ENCODE results near the gene ZC3HAV1L. TPM values are rescaled to one million over a fixed set of nuclear protein-coding genes. Genes with fewer than 3 reads are reported as not detected.
A peak's percentile ranks its signal among the peaks of the same experiment; 100 is the strongest.

Gene ZC3HAV1L
- total and polyA plus RNA-seq, 2 of the 13 experiments (the other 11 are each of a cell fraction or from before 2014, with no cell fraction given): 8.4 to 11.1 TPM

DNA sequence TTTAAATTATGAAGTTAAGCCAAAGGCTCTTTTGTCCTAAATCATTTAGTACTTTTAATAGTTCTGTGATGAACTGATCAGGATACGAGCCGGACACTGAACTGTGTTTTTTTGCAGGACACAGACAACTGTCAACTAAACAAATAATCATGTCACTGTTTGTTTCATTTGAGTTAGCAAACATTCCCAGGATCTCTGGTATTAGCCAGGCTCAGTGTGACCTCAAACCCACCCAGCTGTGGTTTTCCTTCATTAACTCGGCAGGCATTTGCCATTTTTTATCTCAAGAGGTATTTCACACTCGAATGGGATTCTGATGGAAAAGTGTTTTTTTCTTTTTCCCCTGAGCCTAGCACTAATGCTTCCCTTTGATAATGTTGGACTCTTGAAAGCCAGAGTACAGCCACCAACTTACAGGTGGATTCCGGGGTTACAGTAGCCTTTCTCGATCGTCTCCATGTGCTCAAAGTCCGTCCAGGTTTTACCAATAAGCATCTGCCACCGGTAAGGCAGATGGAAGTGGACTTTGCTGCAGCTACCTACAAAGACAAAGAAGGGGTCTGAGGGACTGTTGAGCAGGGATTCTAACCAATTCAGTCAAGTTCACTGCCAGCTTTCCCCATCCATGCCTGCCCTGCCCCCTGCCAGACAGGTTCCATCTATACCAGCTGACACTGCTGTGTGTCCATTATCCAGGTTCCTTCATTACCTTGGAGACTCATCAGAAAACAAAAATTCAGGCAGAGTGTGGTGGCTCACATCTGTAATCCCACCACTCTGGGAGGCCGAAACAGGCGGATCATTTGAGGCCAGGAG lies 40.2 kb upstream of the ZC3HAV1L start:
- H3K36me3 ChIP-seq (replicated peaks in 1 of 2; ENCODE audit: control insufficient read depth in 1 of 2, insufficient read depth in 2 of 2, low read length in 2 of 2): peaks cover 15 to 63% of the 10 kb centered on the region in 2 experiments
- no peaks in the 10 kb centered on the region; the same call in 1 of the 2 replicates for H4K20me1 ChIP-seq (ENCODE audit: insufficient read depth, low read length)
- no peaks in the 10 kb centered on the region for H3K27me3 ChIP-seq (ENCODE audit: control insufficient read depth in 1 of 2, insufficient read depth in 2 of 2, low read length in 2 of 2)
- no peaks in the 10 kb centered on the region for H3K9me3 ChIP-seq (ENCODE audit: low read length)
- H3K9ac ChIP-seq (ENCODE audit: insufficient read depth, low read depth, low read length): no peak overlapping the region
- CTCF ChIA-PET (ENCODE audit: low intra/inter-chr PET ratio, low total read pairs): interaction anchor here (1.8 kb wide), 1 partner anchor 59 kb away, joined by 34 read pairs; no protein-coding TSS in a partner anchor
- 38% methylated on average over 11 of the region's 11 CpGs for WGBS (ENCODE audit: low lambda C conversion rate)
- BruUV-seq (replicated peaks): no TSS peak
- FAIRE-seq (peak; percentile 37), DNase-seq (ENCODE audit: low spot score) (peak; percentile 45), ATAC-seq (peak; percentile 80)
- intact Hi-C loops (cut with micrococcal nuclease; ENCODE audit: unreplicated experiment) (loop anchor here (1.0 to 2.0 kb wide), 3 partner anchors 57 to 190 kb away; a partner anchor contains a TSS), in situ Hi-C loops (cut with HindIII; ENCODE audit: extremely low pct_ligation_motif_present, low pct_unique_long_range_greater_than_20kb) (no loop called here)
- peak overlapping the region; percentile 61 for H3K4me2 ChIP-seq (ENCODE audit: low read depth, low read length)
- no peak overlapping the region for H2AFZ ChIP-seq (ENCODE audit: low read length)
- H3K79me2 ChIP-seq (ENCODE audit: insufficient read depth, low read length): no peaks in the 10 kb centered on the region
- H3K4me3 ChIP-seq (replicated peaks in 1 of 3; ENCODE audit: insufficient read depth in 1 of 3, low read depth in 2 of 3, low read length in 3 of 3): no peak overlapping the region
- H3K27ac ChIP-seq (ENCODE audit: extremely low read length, insufficient read depth, low read length): peak overlapping the region; percentile 65
- POLR2A ChIA-PET: interaction anchor here (1.7 kb wide), 1 partner anchor 156 kb away, joined by 4 read pairs; no protein-coding TSS in a partner anchor
- peaks cover 29% of the 10 kb centered on the region for H3K4me1 ChIP-seq (ENCODE audit: insufficient read depth, low read length)
- TF ChIP-seq NCOR1 (IDR thresholded peaks at IDR 0.05; ENCODE audit: borderline replicate concordance, low read length) (peak; percentile 64; the same call in 1 of the 2 replicates), ARHGAP35 (CRISPR knock-in tag; IDR thresholded peaks at IDR 0.05; ENCODE audit: borderline replicate concordance) (no peak), ZNF205 (CRISPR knock-in tag; IDR thresholded peaks at IDR 0.05) (no peak), PAXIP1 (CRISPR knock-in tag; conservative IDR thresholded peaks at IDR 0.05) (peak; percentile 61), FOXA3 (CRISPR knock-in tag; IDR thresholded peaks at IDR 0.05) (0 out of 2 replicates have a peak, but pooled peaks have one; percentile 3), SOX13 (IDR thresholded peaks at IDR 0.05) (no peak), SOX13 (CRISPR knock-in tag; conservative IDR thresholded peaks at IDR 0.05 in 1 of 2, IDR thresholded peaks at IDR 0.05 in 1 of 2) (0 out of 4 replicates have a peak, but pooled peaks of 1 of the 2 experiments have one; percentile 11), SIN3A (IDR thresholded peaks at IDR 0.05; ENCODE audit: borderline replicate concordance, low read depth, low read length) (no peak), ASH2L (IDR thresholded peaks at IDR 0.05; ENCODE audit: insufficient read length, low read depth, low read length) (peak; percentile 89), SOX6 (IDR thresholded peaks at IDR 0.05) (no peak), SOX6 (CRISPR knock-in tag; IDR thresholded peaks at IDR 0.05) (peak; percentile 50), NFIC (IDR thresholded peaks at IDR 0.05; ENCODE audit: low read length) (peak; percentile 49; the same call in 1 of the 2 replicates), NCOA2 (CRISPR knock-in tag; IDR thresholded peaks at IDR 0.05) (no peak), MIXL1 (CRISPR knock-in tag; IDR thresholded peaks at IDR 0.05) (0 out of 2 replicates have a peak, but pooled peaks have one; percentile 37), KAT7 (CRISPR knock-in tag; IDR thresholded peaks at IDR 0.05; ENCODE audit: borderline replicate concordance) (no peak), STAT5B (CRISPR knock-in tag; IDR thresholded peaks at IDR 0.05) (no peak)
- TF ChIP-seq, protein P1, sequence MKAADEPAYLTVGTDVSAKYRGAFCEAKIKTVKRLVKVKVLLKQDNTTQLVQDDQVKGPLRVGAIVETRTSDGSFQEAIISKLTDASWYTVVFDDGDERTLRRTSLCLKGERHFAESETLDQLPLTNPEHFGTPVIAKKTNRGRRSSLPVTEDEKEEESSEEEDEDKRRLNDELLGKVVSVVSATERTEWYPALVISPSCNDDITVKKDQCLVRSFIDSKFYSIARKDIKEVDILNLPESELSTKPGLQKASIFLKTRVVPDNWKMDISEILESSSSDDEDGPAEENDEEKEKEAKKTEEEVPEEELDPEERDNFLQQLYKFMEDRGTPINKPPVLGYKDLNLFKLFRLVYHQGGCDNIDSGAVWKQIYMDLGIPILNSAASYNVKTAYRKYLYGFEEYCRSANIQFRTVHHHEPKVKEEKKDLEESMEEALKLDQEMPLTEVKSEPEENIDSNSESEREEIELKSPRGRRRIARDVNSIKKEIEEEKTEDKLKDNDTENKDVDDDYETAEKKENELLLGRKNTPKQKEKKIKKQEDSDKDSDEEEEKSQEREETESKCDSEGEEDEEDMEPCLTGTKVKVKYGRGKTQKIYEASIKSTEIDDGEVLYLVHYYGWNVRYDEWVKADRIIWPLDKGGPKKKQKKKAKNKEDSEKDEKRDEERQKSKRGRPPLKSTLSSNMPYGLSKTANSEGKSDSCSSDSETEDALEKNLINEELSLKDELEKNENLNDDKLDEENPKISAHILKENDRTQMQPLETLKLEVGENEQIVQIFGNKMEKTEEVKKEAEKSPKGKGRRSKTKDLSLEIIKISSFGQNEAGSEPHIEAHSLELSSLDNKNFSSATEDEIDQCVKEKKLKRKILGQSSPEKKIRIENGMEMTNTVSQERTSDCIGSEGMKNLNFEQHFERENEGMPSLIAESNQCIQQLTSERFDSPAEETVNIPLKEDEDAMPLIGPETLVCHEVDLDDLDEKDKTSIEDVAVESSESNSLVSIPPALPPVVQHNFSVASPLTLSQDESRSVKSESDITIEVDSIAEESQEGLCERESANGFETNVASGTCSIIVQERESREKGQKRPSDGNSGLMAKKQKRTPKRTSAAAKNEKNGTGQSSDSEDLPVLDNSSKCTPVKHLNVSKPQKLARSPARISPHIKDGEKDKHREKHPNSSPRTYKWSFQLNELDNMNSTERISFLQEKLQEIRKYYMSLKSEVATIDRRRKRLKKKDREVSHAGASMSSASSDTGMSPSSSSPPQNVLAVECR (CRISPR knock-in tag; IDR thresholded peaks at IDR 0.05; ENCODE audit: borderline replicate concordance): peak; percentile 36; the same call in 1 of the 2 replicates

Measured in HepG2 (cell line).